Measurements from ENCODE around the gene COQ4. TPM values are rescaled to one million over a fixed set of nuclear protein-coding genes. Genes with fewer than 3 reads are reported as not detected.

Gene COQ4
- total RNA-seq, 1 experiment from 2014 or later: 45.3 TPM

DNA sequence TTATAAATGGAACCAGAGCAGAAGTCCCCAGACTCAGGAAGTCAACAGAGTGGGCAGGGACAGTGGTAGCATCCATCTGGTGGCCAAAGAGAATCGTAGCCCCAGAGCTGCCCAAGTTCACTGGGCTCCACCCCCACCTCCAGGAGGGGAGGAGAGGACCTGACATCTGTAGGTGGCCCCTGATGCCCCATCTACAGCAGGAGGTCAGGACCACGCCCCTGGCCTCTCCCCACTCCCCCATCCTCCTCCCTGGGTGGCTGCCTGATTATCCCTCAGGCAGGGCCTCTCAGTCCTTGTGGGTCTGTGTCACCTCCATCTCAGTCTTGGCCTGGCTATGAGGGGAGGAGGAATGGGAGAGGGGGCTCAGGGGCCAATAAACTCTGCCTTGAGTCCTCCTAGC, 38.2 kb downstream of the COQ4 start:
- Mint-ChIP-seq H3K36me3 (peaks cover 4% of the 10 kb centered on the region; the same call in 1 of the 2 replicates), H3K27ac (no peak overlapping the region), H3K4me3 (no peak overlapping the region), H3K4me1 (peaks cover 33% of the 10 kb centered on the region), H3K27me3 (ENCODE audit: low read depth) (peaks cover 44% of the 10 kb centered on the region), H3K9me3 (no peaks in the 10 kb centered on the region)
- DNase-seq (ENCODE audit: low spot score) (no peak), ATAC-seq (no peak)
- TF ChIP-seq FOXJ3 (CRISPR knock-in tag; IDR thresholded peaks at IDR 0.05; ENCODE audit: borderline replicate concordance) (no peak), CREM (CRISPR knock-in tag; IDR thresholded peaks at IDR 0.05) (no peak), NR3C1 (CRISPR knock-in tag; conservative IDR thresholded peaks at IDR 0.05; ENCODE audit: low read depth) (no peak), ZNF396 (CRISPR knock-in tag; IDR thresholded peaks at IDR 0.05; ENCODE audit: borderline replicate concordance) (no peak), ETV6 (CRISPR knock-in tag; IDR thresholded peaks at IDR 0.05) (no peak), NFYB (CRISPR knock-in tag; conservative IDR thresholded peaks at IDR 0.05; ENCODE audit: low read depth) (no peak), ZNF423 (CRISPR knock-in tag; IDR thresholded peaks at IDR 0.05) (no peak), TCF7 (CRISPR knock-in tag; IDR thresholded peaks at IDR 0.05; ENCODE audit: low read depth) (no peak), SMAD3 (CRISPR knock-in tag; IDR thresholded peaks at IDR 0.05; ENCODE audit: borderline replicate concordance) (no peak)
- TF ChIP-seq, protein P1, sequence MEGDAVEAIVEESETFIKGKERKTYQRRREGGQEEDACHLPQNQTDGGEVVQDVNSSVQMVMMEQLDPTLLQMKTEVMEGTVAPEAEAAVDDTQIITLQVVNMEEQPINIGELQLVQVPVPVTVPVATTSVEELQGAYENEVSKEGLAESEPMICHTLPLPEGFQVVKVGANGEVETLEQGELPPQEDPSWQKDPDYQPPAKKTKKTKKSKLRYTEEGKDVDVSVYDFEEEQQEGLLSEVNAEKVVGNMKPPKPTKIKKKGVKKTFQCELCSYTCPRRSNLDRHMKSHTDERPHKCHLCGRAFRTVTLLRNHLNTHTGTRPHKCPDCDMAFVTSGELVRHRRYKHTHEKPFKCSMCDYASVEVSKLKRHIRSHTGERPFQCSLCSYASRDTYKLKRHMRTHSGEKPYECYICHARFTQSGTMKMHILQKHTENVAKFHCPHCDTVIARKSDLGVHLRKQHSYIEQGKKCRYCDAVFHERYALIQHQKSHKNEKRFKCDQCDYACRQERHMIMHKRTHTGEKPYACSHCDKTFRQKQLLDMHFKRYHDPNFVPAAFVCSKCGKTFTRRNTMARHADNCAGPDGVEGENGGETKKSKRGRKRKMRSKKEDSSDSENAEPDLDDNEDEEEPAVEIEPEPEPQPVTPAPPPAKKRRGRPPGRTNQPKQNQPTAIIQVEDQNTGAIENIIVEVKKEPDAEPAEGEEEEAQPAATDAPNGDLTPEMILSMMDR (IDR thresholded peaks at IDR 0.05): no peak
- TF ChIP-seq, protein P2, sequence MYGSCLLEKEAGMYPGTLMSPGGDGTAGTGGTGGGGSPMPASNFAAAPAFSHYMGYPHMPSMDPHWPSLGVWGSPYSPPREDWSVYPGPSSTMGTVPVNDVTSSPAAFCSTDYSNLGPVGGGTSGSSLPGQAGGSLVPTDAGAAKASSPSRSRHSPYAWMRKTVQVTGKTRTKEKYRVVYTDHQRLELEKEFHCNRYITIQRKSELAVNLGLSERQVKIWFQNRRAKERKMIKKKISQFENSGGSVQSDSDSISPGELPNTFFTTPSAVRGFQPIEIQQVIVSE (CRISPR knock-in tag; IDR thresholded peaks at IDR 0.05; ENCODE audit: borderline replicate concordance): no peak
- TF ChIP-seq, protein P3, sequence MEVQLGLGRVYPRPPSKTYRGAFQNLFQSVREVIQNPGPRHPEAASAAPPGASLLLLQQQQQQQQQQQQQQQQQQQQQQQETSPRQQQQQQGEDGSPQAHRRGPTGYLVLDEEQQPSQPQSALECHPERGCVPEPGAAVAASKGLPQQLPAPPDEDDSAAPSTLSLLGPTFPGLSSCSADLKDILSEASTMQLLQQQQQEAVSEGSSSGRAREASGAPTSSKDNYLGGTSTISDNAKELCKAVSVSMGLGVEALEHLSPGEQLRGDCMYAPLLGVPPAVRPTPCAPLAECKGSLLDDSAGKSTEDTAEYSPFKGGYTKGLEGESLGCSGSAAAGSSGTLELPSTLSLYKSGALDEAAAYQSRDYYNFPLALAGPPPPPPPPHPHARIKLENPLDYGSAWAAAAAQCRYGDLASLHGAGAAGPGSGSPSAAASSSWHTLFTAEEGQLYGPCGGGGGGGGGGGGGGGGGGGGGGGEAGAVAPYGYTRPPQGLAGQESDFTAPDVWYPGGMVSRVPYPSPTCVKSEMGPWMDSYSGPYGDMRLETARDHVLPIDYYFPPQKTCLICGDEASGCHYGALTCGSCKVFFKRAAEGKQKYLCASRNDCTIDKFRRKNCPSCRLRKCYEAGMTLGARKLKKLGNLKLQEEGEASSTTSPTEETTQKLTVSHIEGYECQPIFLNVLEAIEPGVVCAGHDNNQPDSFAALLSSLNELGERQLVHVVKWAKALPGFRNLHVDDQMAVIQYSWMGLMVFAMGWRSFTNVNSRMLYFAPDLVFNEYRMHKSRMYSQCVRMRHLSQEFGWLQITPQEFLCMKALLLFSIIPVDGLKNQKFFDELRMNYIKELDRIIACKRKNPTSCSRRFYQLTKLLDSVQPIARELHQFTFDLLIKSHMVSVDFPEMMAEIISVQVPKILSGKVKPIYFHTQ (CRISPR knock-in tag; IDR thresholded peaks at IDR 0.05): no peak
- TF ChIP-seq, protein P4, sequence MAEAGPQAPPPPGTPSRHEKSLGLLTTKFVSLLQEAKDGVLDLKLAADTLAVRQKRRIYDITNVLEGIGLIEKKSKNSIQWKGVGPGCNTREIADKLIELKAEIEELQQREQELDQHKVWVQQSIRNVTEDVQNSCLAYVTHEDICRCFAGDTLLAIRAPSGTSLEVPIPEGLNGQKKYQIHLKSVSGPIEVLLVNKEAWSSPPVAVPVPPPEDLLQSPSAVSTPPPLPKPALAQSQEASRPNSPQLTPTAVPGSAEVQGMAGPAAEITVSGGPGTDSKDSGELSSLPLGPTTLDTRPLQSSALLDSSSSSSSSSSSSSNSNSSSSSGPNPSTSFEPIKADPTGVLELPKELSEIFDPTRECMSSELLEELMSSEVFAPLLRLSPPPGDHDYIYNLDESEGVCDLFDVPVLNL (CRISPR knock-in tag; IDR thresholded peaks at IDR 0.05; ENCODE audit: borderline replicate concordance, low read depth): no peak
- TF ChIP-seq, protein P5, sequence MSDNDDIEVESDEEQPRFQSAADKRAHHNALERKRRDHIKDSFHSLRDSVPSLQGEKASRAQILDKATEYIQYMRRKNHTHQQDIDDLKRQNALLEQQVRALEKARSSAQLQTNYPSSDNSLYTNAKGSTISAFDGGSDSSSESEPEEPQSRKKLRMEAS (CRISPR knock-in tag; IDR thresholded peaks at IDR 0.05): no peak
- TF ChIP-seq, protein P6, sequence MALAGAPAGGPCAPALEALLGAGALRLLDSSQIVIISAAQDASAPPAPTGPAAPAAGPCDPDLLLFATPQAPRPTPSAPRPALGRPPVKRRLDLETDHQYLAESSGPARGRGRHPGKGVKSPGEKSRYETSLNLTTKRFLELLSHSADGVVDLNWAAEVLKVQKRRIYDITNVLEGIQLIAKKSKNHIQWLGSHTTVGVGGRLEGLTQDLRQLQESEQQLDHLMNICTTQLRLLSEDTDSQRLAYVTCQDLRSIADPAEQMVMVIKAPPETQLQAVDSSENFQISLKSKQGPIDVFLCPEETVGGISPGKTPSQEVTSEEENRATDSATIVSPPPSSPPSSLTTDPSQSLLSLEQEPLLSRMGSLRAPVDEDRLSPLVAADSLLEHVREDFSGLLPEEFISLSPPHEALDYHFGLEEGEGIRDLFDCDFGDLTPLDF (CRISPR knock-in tag; IDR thresholded peaks at IDR 0.05): no peak
- TF ChIP-seq, protein P7, sequence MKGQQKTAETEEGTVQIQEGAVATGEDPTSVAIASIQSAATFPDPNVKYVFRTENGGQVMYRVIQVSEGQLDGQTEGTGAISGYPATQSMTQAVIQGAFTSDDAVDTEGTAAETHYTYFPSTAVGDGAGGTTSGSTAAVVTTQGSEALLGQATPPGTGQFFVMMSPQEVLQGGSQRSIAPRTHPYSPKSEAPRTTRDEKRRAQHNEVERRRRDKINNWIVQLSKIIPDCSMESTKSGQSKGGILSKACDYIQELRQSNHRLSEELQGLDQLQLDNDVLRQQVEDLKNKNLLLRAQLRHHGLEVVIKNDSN (CRISPR knock-in tag; IDR thresholded peaks at IDR 0.05): no peak
- ChIA-PET CTCF (interaction anchor here (0.7 to 10.8 kb wide), 10 partner anchors 9 to 243 kb away, joined by 3 to 248 read pairs (median 24); partner anchors contain the start of genes CERCAM and URM1), POLR2A (no interaction called here)
